IMR-90 (cell line): ENCODE results near the gene RECK. TPM values are rescaled to one million over a fixed set of nuclear protein-coding genes. Genes with fewer than 3 reads are reported as not detected.
A peak's percentile ranks its signal among the peaks of the same experiment; 100 is the strongest.

Experiments used
- ATAC-seq: fragments of 200-7000 bp; cut with Tn5 transposase; 2 replicates; pipeline ENCODE4 v1.9.1; 2020; ENCODE audit warnings: low read depth, mild to moderate bottlenecking, moderate library complexity
- BruUV-seq: library from RNA; stranded (reverse); fragments of 400-500 nt; replicated peaks from 2 replicates; lab custom pipeline; 2021; lab: Mats Ljungman, UMichigan
- CTCF ChIA-PET: fragments of 300-600 bp; formaldehyde crosslinking; extraction: SDS; loops from one replicate; lab custom pipeline; 2021; ENCODE audit warnings: antibody characterized with exemption; lab: Yijun Ruan, JAX
- POLR2A ChIA-PET: fragments of 300-600 bp; sonication (Branson Sonifier 250); formaldehyde crosslinking; loops from one replicate; lab custom pipeline; 2022; ENCODE audit warnings: antibody characterized with exemption; ENCODE audit not compliant: unreplicated experiment; lab: Charles Lee
- DNase-seq: peaks from one replicate; pipeline ENCODE4 v3.0.0; 2013
- H2AFZ ChIP-seq: replicated peaks from 2 replicates; pipeline ENCODE3; 2013; ENCODE audit warnings: low read length, mild to moderate bottlenecking; ENCODE audit not compliant: poor library complexity
- H2AK5ac ChIP-seq: 2 replicates; pipeline ENCODE4 v1.6.1; 2013; ENCODE audit warnings: low read depth, low read length, inconsistent platforms
- H2AK9ac ChIP-seq: replicated peaks from 2 replicates; pipeline ENCODE3; 2013; ENCODE audit warnings: mild to moderate bottlenecking, low read depth, low read length, moderate library complexity; ENCODE audit not compliant: poor library complexity
- H2BK120ac ChIP-seq: 2 replicates; pipeline ENCODE4 v1.6.1; 2013; ENCODE audit warnings: low read depth, low read length, inconsistent platforms
- H2BK15ac ChIP-seq: 3 replicates; pipeline ENCODE4 v1.6.1; 2013; ENCODE audit warnings: low read depth, low read length, inconsistent platforms
- H2BK20ac ChIP-seq: 2 replicates; pipeline ENCODE4 v1.6.1; 2013; ENCODE audit warnings: low read depth, mild to moderate bottlenecking, inconsistent platforms, low read length, moderate library complexity
- H2BK5ac ChIP-seq: 2 replicates; pipeline ENCODE4 v1.6.1; 2013; ENCODE audit warnings: mild to moderate bottlenecking, low read depth, low read length, inconsistent platforms; ENCODE audit not compliant: poor library complexity, severe bottlenecking
- H3K14ac ChIP-seq: replicated peaks from 2 replicates; pipeline ENCODE4 v1.6.1; 2013; ENCODE audit warnings: low read depth, low read length, inconsistent platforms
- H3K18ac ChIP-seq: 2 replicates; pipeline ENCODE4 v1.6.1; 2013; ENCODE audit warnings: low read depth, low read length, control low read depth
- H3K23ac ChIP-seq: 2 replicates; pipeline ENCODE4 v1.6.1; 2013; ENCODE audit warnings: low read depth, low read length, inconsistent platforms
- H3K27ac ChIP-seq: 2 replicates; pipeline ENCODE4 v1.5.1; 2013; ENCODE audit warnings: mild to moderate bottlenecking, control low read depth, low read length; ENCODE audit not compliant: insufficient read depth
- H3K27me3 ChIP-seq: 2 replicates; pipeline ENCODE4 v1.6.1; 2013; ENCODE audit warnings: low read length; ENCODE audit not compliant: control insufficient read depth, insufficient read depth
- H3K36me3 ChIP-seq: 2 replicates; pipeline ENCODE4 v1.6.1; 2013; ENCODE audit warnings: low read length, mixed read lengths; ENCODE audit not compliant: control insufficient read depth, insufficient read depth
- H3K4ac ChIP-seq: 2 replicates; pipeline ENCODE4 v1.6.1; 2013; ENCODE audit warnings: low read depth, low read length, inconsistent platforms
- H3K4me1 ChIP-seq: 2 replicates; pipeline ENCODE4 v1.6.1; 2013; ENCODE audit warnings: low read length, mixed read lengths; ENCODE audit not compliant: control insufficient read depth, insufficient read depth
- H3K4me2 ChIP-seq: 2 replicates; pipeline ENCODE4 v1.6.1; 2013; ENCODE audit warnings: low read depth, mild to moderate bottlenecking, control low read depth, low read length, moderate library complexity
- H3K4me3 ChIP-seq: 2 replicates; pipeline ENCODE4 v1.5.1; 2013; ENCODE audit warnings: low read depth, mild to moderate bottlenecking, control low read depth, low read length, moderate library complexity; ENCODE audit not compliant: insufficient read depth
- H3K56ac ChIP-seq: 2 replicates; pipeline ENCODE4 v1.6.1; 2013; ENCODE audit warnings: low read length, inconsistent platforms; ENCODE audit not compliant: insufficient read depth; ENCODE audit errors: extremely low read depth
- H3K79me1 ChIP-seq, 2 experiments: 2 replicates each; pipeline ENCODE4 v1.6.1; 2013; ENCODE audit warnings: low read length in 2 of 2, inconsistent platforms in 1 of 2, low read depth in 1 of 2
- H3K9ac ChIP-seq: 2 replicates; pipeline ENCODE4 v1.6.1; 2013; ENCODE audit warnings: low read depth, low read length, control low read depth
- H3K9me1 ChIP-seq: 2 replicates; pipeline ENCODE4 v1.6.1; 2013; ENCODE audit warnings: low read length, inconsistent platforms; ENCODE audit not compliant: insufficient read depth
- H3K9me3 ChIP-seq: 2 replicates; pipeline ENCODE4 v1.6.1; 2013; ENCODE audit warnings: low read length; ENCODE audit not compliant: control insufficient read depth, insufficient read depth
- H4K20me1 ChIP-seq: 2 replicates; pipeline ENCODE4 v1.6.1; 2013; ENCODE audit warnings: low read length, inconsistent platforms; ENCODE audit not compliant: insufficient read depth
- H4K5ac ChIP-seq: 2 replicates; pipeline ENCODE4 v1.6.1; 2013; ENCODE audit warnings: mild to moderate bottlenecking, low read depth, low read length, control low read depth
- H4K8ac ChIP-seq, 2 experiments: 2 replicates each; pipeline ENCODE4 v1.6.1; 2013; ENCODE audit warnings: low read depth in 2 of 2, low read length in 2 of 2, control low read depth in 1 of 2, inconsistent platforms in 1 of 2
- H4K91ac ChIP-seq: 2 replicates; pipeline ENCODE4 v1.6.1; 2013; ENCODE audit warnings: low read depth, low read length, inconsistent platforms; ENCODE audit not compliant: insufficient read depth
- BHLHE40 ChIP-seq: fragments of 150-350 bp; IDR thresholded peaks from 2 replicates; pipeline ENCODE4 v1.6.1; 2016; ENCODE audit warnings: mild to moderate bottlenecking, low read depth, low read length
- CEBPB ChIP-seq: IDR thresholded peaks from 2 replicates; pipeline ENCODE4 v1.6.1; 2012; ENCODE audit warnings: low read depth, low read length, improper control_type of control experiment
- CHD1 ChIP-seq: IDR thresholded peaks from 2 replicates; pipeline ENCODE4 v1.6.1; 2012; ENCODE audit warnings: low read depth, low read length, improper control_type of control experiment
- CTCF ChIP-seq: conservative IDR thresholded peaks from 2 replicates; pipeline ENCODE4 v1.5.1; 2012; ENCODE audit warnings: mild to moderate bottlenecking, low read depth, low read length, improper control_type of control experiment
- ELK1 ChIP-seq: fragments of 150-350 bp; IDR thresholded peaks from 2 replicates; pipeline ENCODE4 v1.6.1; 2016; ENCODE audit warnings: low read depth, mild to moderate bottlenecking, low read length, moderate library complexity, borderline replicate concordance
- FOS ChIP-seq: fragments of 150-350 bp; IDR thresholded peaks from 2 replicates; pipeline ENCODE4 v1.6.1; 2016; ENCODE audit warnings: low read depth, low read length
- MAFK ChIP-seq: IDR thresholded peaks from 2 replicates; pipeline ENCODE4 v1.6.1; 2012; ENCODE audit warnings: low read depth, low read length, improper control_type of control experiment
- MAZ ChIP-seq: IDR thresholded peaks from 2 replicates; pipeline ENCODE4 v1.6.1; 2012; ENCODE audit warnings: low read depth, mild to moderate bottlenecking, low read length, improper control_type of control experiment, moderate library complexity, borderline replicate concordance
- MXI1 ChIP-seq: IDR thresholded peaks from 2 replicates; pipeline ENCODE4 v1.6.1; 2012; ENCODE audit warnings: low read depth, mild to moderate bottlenecking, low read length, moderate library complexity, borderline replicate concordance
- NFE2L2 ChIP-seq: fragments of 150-350 bp; IDR thresholded peaks from 2 replicates; pipeline ENCODE4 v1.6.1; 2016; ENCODE audit warnings: low read depth, mild to moderate bottlenecking, low read length
- POLR2A ChIP-seq: IDR thresholded peaks from 2 replicates; pipeline ENCODE4 v1.6.1; 2012; ENCODE audit warnings: mild to moderate bottlenecking, low read depth, low read length
- RAD21 ChIP-seq: IDR thresholded peaks from 2 replicates; pipeline ENCODE4 v1.6.1; 2012; ENCODE audit warnings: low read length, improper control_type of control experiment
- RCOR1 ChIP-seq: IDR thresholded peaks from 2 replicates; pipeline ENCODE4 v1.6.1; 2012; ENCODE audit warnings: mild to moderate bottlenecking, low read length, improper control_type of control experiment; ENCODE audit not compliant: insufficient replicate concordance
- RFX5 ChIP-seq: IDR thresholded peaks from 2 replicates; pipeline ENCODE4 v1.8.0; 2012; ENCODE audit warnings: low read depth, mild to moderate bottlenecking, low read length, moderate library complexity
- SMC3 ChIP-seq: fragments of 150-350 bp; IDR thresholded peaks from 2 replicates; pipeline ENCODE4 v1.6.1; 2016; ENCODE audit warnings: low read depth, mild to moderate bottlenecking, antibody characterized with exemption, low read length, moderate library complexity
- WGBS, 2 experiments: methylation state at CpG; one replicate each; pipeline versions ENCODE4 v1.1.5 to v1.1.7; 2013; ENCODE audit warnings: missing lambda C conversion rate in 2 of 2; ENCODE audit not compliant: insufficient read length in 1 of 2; ENCODE audit errors: extremely low coverage in 2 of 2; 5-methylcytosine and 5-hydroxymethylcytosine counted together
- dilution Hi-C: fragments of 300-500 bp; cut with HindIII; formaldehyde crosslinking; loops from one replicate; pipeline ENCODE4 v1.14.3; 2018; ENCODE audit warnings: low sequenced_read_pairs; ENCODE audit not compliant: unreplicated experiment
- in situ Hi-C: fragments of 300-500 bp; cut with MboI; formaldehyde crosslinking; loops from 3 replicates; pipeline ENCODE4 v1.14.3; 2019; ENCODE audit warnings: low sequenced_read_pairs, inconsistent platforms, mixed read lengths
- intact Hi-C: fragments of 100-400 bp; cut with micrococcal nuclease; formaldehyde crosslinking; loops from 2 replicates; pipeline ENCODE4 v1.10.0; 2022
- polyA plus RNA-seq, 3 experiments: library from polyadenylated mRNA; depleted of rRNA; stranded (reverse); fragments of >200 nt; gene quantifications; 2 replicates each; pipeline ENCODE4 v1.2.3, GENCODE V29; 2012; ENCODE audit warnings: low replicate concordance in 1 of 3
- total RNA-seq: library from RNA; depleted of rRNA; stranded (reverse); fragments of >200 nt; gene quantifications from 2 replicates; pipeline ENCODE4 v1.2.3, GENCODE V29; 2012

RECK gene
- total and polyA plus RNA-seq, 2 of the 4 experiments (the other 2 are of a cell fraction) = 23.5 to 44.0 TPM

- H4K91ac ChIP-seq = peak overlapping the region; percentile 94
- in situ Hi-C loops (no loop called here), dilution Hi-C loops (no loop called here), intact Hi-C loops (loop anchor here (10.0 kb wide), 1 partner anchor 205 kb away; the partner anchor contains the start of genes FAM221B and TMEM8B)
- peak overlapping the region; percentile 74; the same call in 1 of the 2 replicates for H3K4me2 ChIP-seq
- peaks cover 3 to 16% of the 10 kb centered on the region in 2 experiments; a peak in 3 of 4 replicates for H3K79me1 ChIP-seq
- H4K5ac ChIP-seq = peak overlapping the region; percentile 94
- H2BK15ac ChIP-seq = peak overlapping the region; percentile 79; the same call in 2 of the 3 replicates
- peak overlapping the region; percentile 96 for H2BK120ac ChIP-seq
- peak overlapping the region; percentile 93; the same call in 1 of the 2 replicates for H3K23ac ChIP-seq
- no peaks in the 10 kb centered on the region for H4K20me1 ChIP-seq
- ATAC-seq (peak; percentile 80), DNase-seq (peak; percentile 99)
- H2AK5ac ChIP-seq = peak overlapping the region; percentile 77
- no peaks in the 10 kb centered on the region for H3K36me3 ChIP-seq
- peak overlapping the region; percentile 92 for H3K4ac ChIP-seq
- H2BK5ac ChIP-seq = peak overlapping the region; percentile 98
- ChIA-PET CTCF (interaction anchor here (0.6 to 1.0 kb wide), 2 partner anchors 240 to 301 kb away, joined by 3 read pairs; no protein-coding TSS in a partner anchor), POLR2A (interaction anchor here (1.0 to 1.2 kb wide), 2 partner anchors 10 to 78 kb away, joined by 3 to 4 read pairs; no protein-coding TSS in a partner anchor)
- H3K14ac ChIP-seq = peak overlapping the region; percentile 91
- no peak overlapping the region for H3K9ac ChIP-seq
- peak overlapping the region; percentile 62 for H3K56ac ChIP-seq
- peak overlapping the region; percentile 69 for H3K27ac ChIP-seq
- H3K27me3 ChIP-seq = no peaks in the 10 kb centered on the region
- no peak overlapping the region for H2AFZ ChIP-seq
- H3K9me1 ChIP-seq = peaks cover 9% of the 10 kb centered on the region
- no CpG with 5 or more reads among the region's 3 CpGs for WGBS, 2 experiments
- no peak overlapping the region for H3K4me3 ChIP-seq
- H3K18ac ChIP-seq = peak overlapping the region; percentile 99
- no TSS peak for BruUV-seq
- peak overlapping the region; percentile 97 for H2BK20ac ChIP-seq
- no peaks in the 10 kb centered on the region for H3K9me3 ChIP-seq
- peak overlapping the region; percentile 7 to 92 for H4K8ac ChIP-seq
- H3K4me1 ChIP-seq = peaks cover 17% of the 10 kb centered on the region
- H2AK9ac ChIP-seq = no peak overlapping the region
- no peak for TF ChIP-seq CTCF
- TF ChIP-seq POLR2A = no peak
- peak; percentile 97 for TF ChIP-seq FOS
- no peak for TF ChIP-seq ELK1
- TF ChIP-seq BHLHE40 = peak; percentile 59; the same call in 1 of the 2 replicates
- TF ChIP-seq MXI1 = no peak
- no peak for TF ChIP-seq NFE2L2
- TF ChIP-seq RAD21 = no peak
- TF ChIP-seq MAZ = no peak
- peak; percentile 100 for TF ChIP-seq CEBPB
- TF ChIP-seq RFX5 = no peak
- no peak for TF ChIP-seq SMC3
- no peak for TF ChIP-seq MAFK
- TF ChIP-seq RCOR1 = no peak
- TF ChIP-seq CHD1 = no peak
These were observed 6.8 kb upstream of the RECK start for GRCh38 chr9:36029765-36030528.
